ENCODE results near the gene ALG6.

GRCh38 chr1:63435161-63435560, 67.7 kb downstream of the ALG6 start:
- no peak for TF ChIP-seq POLR2AphosphoS5 (IDR thresholded peaks at IDR 0.05)
- TF ChIP-seq, protein P1, sequence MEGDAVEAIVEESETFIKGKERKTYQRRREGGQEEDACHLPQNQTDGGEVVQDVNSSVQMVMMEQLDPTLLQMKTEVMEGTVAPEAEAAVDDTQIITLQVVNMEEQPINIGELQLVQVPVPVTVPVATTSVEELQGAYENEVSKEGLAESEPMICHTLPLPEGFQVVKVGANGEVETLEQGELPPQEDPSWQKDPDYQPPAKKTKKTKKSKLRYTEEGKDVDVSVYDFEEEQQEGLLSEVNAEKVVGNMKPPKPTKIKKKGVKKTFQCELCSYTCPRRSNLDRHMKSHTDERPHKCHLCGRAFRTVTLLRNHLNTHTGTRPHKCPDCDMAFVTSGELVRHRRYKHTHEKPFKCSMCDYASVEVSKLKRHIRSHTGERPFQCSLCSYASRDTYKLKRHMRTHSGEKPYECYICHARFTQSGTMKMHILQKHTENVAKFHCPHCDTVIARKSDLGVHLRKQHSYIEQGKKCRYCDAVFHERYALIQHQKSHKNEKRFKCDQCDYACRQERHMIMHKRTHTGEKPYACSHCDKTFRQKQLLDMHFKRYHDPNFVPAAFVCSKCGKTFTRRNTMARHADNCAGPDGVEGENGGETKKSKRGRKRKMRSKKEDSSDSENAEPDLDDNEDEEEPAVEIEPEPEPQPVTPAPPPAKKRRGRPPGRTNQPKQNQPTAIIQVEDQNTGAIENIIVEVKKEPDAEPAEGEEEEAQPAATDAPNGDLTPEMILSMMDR (IDR thresholded peaks at IDR 0.05), result no peak
